Peyer's patch (tissue), 4 donors: ENCODE data around the gene DOCK2.

Experiments used
- POLR2A ChIP-seq, 2 donors: fragments of 450-650 bp; IDR thresholded peaks; one replicate each; pipeline ENCODE4 v1.5.1; 2017; ENCODE audit warnings: antibody characterized with exemption in 2 of 2, mild to moderate bottlenecking in 2 of 2, moderate library complexity in 2 of 2
- TF ChIP-seq, protein P1 (sequence below), 6 experiments: fragments of 450-650 bp in 4 of 6; fragments of 200-600 bp in 2 of 6; sonication (generic) in 1 of 6; IDR thresholded peaks; one replicate each; pipeline ENCODE4 v1.5.1; 2017 to 2019; ENCODE audit warnings: antibody characterized with exemption in 6 of 6, mild to moderate bottlenecking in 3 of 6, moderate library complexity in 1 of 6

DNA sequence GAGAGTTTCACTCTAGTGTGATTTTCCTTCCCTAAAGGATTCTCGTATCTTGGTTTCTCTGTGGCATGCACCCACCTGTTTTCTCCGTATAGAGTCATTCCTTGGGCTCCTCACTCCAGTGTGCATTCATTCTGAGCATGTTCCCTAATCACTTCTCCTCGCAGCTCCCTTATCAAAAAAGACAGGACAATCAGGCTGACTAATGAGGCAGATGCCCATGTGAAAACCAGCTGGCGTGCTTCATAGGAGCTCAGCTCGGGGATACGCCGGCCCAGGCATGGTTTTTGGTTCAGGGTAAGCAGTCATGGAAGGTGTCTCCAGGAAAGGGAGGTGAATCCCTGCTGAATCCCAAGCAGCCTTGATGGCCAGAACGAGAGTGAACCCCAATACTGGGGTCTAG is 384.4 kb downstream of the DOCK2 start:
- no peak for TF ChIP-seq POLR2A (IDR thresholded peaks at IDR 0.05)
- TF ChIP-seq, protein P1, sequence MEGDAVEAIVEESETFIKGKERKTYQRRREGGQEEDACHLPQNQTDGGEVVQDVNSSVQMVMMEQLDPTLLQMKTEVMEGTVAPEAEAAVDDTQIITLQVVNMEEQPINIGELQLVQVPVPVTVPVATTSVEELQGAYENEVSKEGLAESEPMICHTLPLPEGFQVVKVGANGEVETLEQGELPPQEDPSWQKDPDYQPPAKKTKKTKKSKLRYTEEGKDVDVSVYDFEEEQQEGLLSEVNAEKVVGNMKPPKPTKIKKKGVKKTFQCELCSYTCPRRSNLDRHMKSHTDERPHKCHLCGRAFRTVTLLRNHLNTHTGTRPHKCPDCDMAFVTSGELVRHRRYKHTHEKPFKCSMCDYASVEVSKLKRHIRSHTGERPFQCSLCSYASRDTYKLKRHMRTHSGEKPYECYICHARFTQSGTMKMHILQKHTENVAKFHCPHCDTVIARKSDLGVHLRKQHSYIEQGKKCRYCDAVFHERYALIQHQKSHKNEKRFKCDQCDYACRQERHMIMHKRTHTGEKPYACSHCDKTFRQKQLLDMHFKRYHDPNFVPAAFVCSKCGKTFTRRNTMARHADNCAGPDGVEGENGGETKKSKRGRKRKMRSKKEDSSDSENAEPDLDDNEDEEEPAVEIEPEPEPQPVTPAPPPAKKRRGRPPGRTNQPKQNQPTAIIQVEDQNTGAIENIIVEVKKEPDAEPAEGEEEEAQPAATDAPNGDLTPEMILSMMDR (IDR thresholded peaks at IDR 0.05): no peak
